ENCODE results near the gene GCDH. TPM values are rescaled to one million over a fixed set of nuclear protein-coding genes. Genes with fewer than 3 reads are reported as not detected.
A peak's percentile ranks its signal among the peaks of the same experiment; 100 is the strongest.

GCDH gene
- polyA plus RNA-seq, 4 donors = 14.9 to 36.7 (median 26.0) TPM

- peak; percentile 98 to 99 (median 98) for DNase-seq (ENCODE audit: low read depth in 4 of 4, low spot score in 3 of 4)
Measured at GRCh38 chr19:12937927-12938778, 47.2 kb downstream of the GCDH start, which contains the start of gene CALR. Gene CALR (plus strand): TSS chr19:12938609. CDS start chr19:12938680, 71 bp downstream.

- no peak for DNase-seq (ENCODE audit: low read depth in 4 of 4, low spot score in 3 of 4)
Measured at GRCh38 chr19:12938779-12939601, 48.0 kb downstream of the GCDH start.

GRCh38 chr19:12939975-12940423, 49.0 kb downstream of the GCDH start:
- no peak for DNase-seq (ENCODE audit: low read depth in 4 of 4, low spot score in 3 of 4)

GRCh38 chr19:12940897-12941296, 49.9 kb downstream of the GCDH start:
- no peak for DNase-seq (ENCODE audit: low read depth in 4 of 4, low spot score in 3 of 4)

GRCh38 chr19:12943437-12944044, 52.6 kb downstream of the GCDH start:
- no peak for DNase-seq (ENCODE audit: low read depth in 4 of 4, low spot score in 3 of 4)

- no peak for DNase-seq (ENCODE audit: low read depth in 4 of 4, low spot score in 3 of 4)
Measured at GRCh38 chr19:12944104-12944674, 53.2 kb downstream of the GCDH start.

GRCh38 chr19:12945479-12946091, 54.6 kb downstream of the GCDH start, which contains the start of gene RAD23A:
Gene RAD23A (plus strand): TSS chr19:12945862. CDS start chr19:12945949, 87 bp downstream.
- peak; percentile 93 to 96 (median 96) for DNase-seq (ENCODE audit: low read depth in 4 of 4, low spot score in 3 of 4)

- no peak for DNase-seq (ENCODE audit: low read depth in 4 of 4, low spot score in 3 of 4)
Measured at GRCh38 chr19:12946092-12946721, 55.2 kb downstream of the GCDH start.

- no peak for DNase-seq (ENCODE audit: low read depth in 4 of 4, low spot score in 3 of 4)
Measured at GRCh38 chr19:12946731-12947496, 56.0 kb downstream of the GCDH start.

GRCh38 chr19:12947702-12948611, 57.0 kb downstream of the GCDH start:
- no peak for DNase-seq (ENCODE audit: low read depth in 4 of 4, low spot score in 3 of 4)

GRCh38 chr19:12948612-12949362, 57.8 kb downstream of the GCDH start:
- DNase-seq (ENCODE audit: low read depth in 4 of 4, low spot score in 3 of 4) = no peak

Other genes starting within 250 kb of the GCDH start
- 10 to 100 TPM; 25.0 to 33.6 (median 30.1) TPM for gene MAN2B1, start 224.4 kb upstream of the GCDH start, polyA plus RNA-seq (ENCODE audit: insufficient read length in 4 of 4)
- gene WDR83, start 224.4 kb upstream of the GCDH start, polyA plus RNA-seq (ENCODE audit: insufficient read length in 4 of 4) = 10 to 100 TPM; 13.9 to 27.3 (median 14.4) TPM
- 10 to 100 TPM; 52.4 to 97.1 (median 72.6) TPM for gene DHPS, start 209.3 kb upstream of the GCDH start, polyA plus RNA-seq (ENCODE audit: insufficient read length in 4 of 4)
- gene GNG14, start 203.2 kb upstream of the GCDH start, polyA plus RNA-seq (ENCODE audit: insufficient read length in 4 of 4) = under 1 TPM in 1 of 4 donors, not detected in 3; 0.63 TPM
- 10 to 100 TPM in 3 of 4 donors, 1 to 10 TPM in 1; 5.8 to 18.7 (median 11.3) TPM for gene FBXW9, start 194.5 kb upstream of the GCDH start, polyA plus RNA-seq (ENCODE audit: insufficient read length in 4 of 4)
- gene TNPO2, start 167.2 kb upstream of the GCDH start, polyA plus RNA-seq (ENCODE audit: insufficient read length in 4 of 4) = 10 to 100 TPM; 60.5 to 82.1 (median 69.8) TPM
- gene TRIR, start 156.5 kb upstream of the GCDH start, polyA plus RNA-seq (ENCODE audit: insufficient read length in 4 of 4) = 100 to 1,000 TPM; 139 to 201 (median 152) TPM
- gene GET3, start 153.7 kb upstream of the GCDH start, polyA plus RNA-seq (ENCODE audit: insufficient read length in 4 of 4) = 10 to 100 TPM; 70.6 to 94.6 (median 77.6) TPM
- gene BEST2, start 139.4 kb upstream of the GCDH start, polyA plus RNA-seq (ENCODE audit: insufficient read length in 4 of 4) = under 1 TPM in 1 of 4 donors, not detected in 3; 0.23 TPM
- gene HOOK2, start 115.6 kb upstream of the GCDH start, polyA plus RNA-seq (ENCODE audit: insufficient read length in 4 of 4) = 10 to 100 TPM; 17.8 to 90.4 (median 45.4) TPM
- 100 to 1,000 TPM in 1 of 4 donors, 10 to 100 TPM in 3; 13.8 to 678 (median 32.3) TPM for gene JUNB, start 99.7 kb upstream of the GCDH start, polyA plus RNA-seq (ENCODE audit: insufficient read length in 4 of 4)
- 100 to 1,000 TPM; 242 to 339 (median 290) TPM for gene PRDX2, start 89.4 kb upstream of the GCDH start, polyA plus RNA-seq (ENCODE audit: insufficient read length in 4 of 4)
- 10 to 100 TPM in 1 of 4 donors, 1 to 10 TPM in 3; 5.8 to 12.9 (median 8.2) TPM for gene THSD8, start 89.1 kb upstream of the GCDH start, polyA plus RNA-seq (ENCODE audit: insufficient read length in 4 of 4)
- gene RNASEH2A, start 84.6 kb upstream of the GCDH start, polyA plus RNA-seq (ENCODE audit: insufficient read length in 4 of 4) = 10 to 100 TPM; 25.6 to 38.5 (median 29.9) TPM
- under 1 TPM in 2 of 4 donors, not detected in 2; 0.20 to 0.29 TPM for gene RTBDN, start 56.6 kb upstream of the GCDH start, polyA plus RNA-seq (ENCODE audit: insufficient read length in 4 of 4)
- 1 to 10 TPM in 3 of 4 donors, under 1 TPM in 1; 0.94 to 1.7 (median 1.2) TPM for gene MAST1, start 52.6 kb upstream of the GCDH start, polyA plus RNA-seq (ENCODE audit: insufficient read length in 4 of 4)
- gene DNASE2, start 9.7 kb upstream of the GCDH start, polyA plus RNA-seq (ENCODE audit: insufficient read length in 4 of 4) = 10 to 100 TPM; 12.0 to 14.0 (median 12.6) TPM
- 1 to 10 TPM in 1 of 4 donors, under 1 TPM in 3; 0.19 to 3.4 (median 0.34) TPM for gene KLF1, start 4.0 kb upstream of the GCDH start, polyA plus RNA-seq (ENCODE audit: insufficient read length in 4 of 4)
- gene SYCE2, start 28.1 kb downstream of the GCDH start, polyA plus RNA-seq (ENCODE audit: insufficient read length in 4 of 4) = 1 to 10 TPM; 2.0 to 5.4 (median 2.7) TPM
- 10 to 100 TPM; 32.3 to 59.0 (median 45.4) TPM for gene FARSA, start 42.6 kb downstream of the GCDH start, polyA plus RNA-seq (ENCODE audit: insufficient read length in 4 of 4)
- gene CALR, start 47.4 kb downstream of the GCDH start, polyA plus RNA-seq (ENCODE audit: insufficient read length in 4 of 4) = 100 to 1,000 TPM; 715 to 943 (median 905) TPM
- 10 to 100 TPM; 68.2 to 96.0 (median 74.4) TPM for gene RAD23A, start 54.7 kb downstream of the GCDH start, polyA plus RNA-seq (ENCODE audit: insufficient read length in 4 of 4)
- 10 to 100 TPM; 23.2 to 46.5 (median 28.4) TPM for gene GADD45GIP1, start 66.1 kb downstream of the GCDH start, polyA plus RNA-seq (ENCODE audit: insufficient read length in 4 of 4)
- gene DAND5, start 78.4 kb downstream of the GCDH start, polyA plus RNA-seq (ENCODE audit: insufficient read length in 4 of 4) = under 1 TPM in 2 of 4 donors, not detected in 2; 0.08 to 0.10 TPM
- gene NFIX, start 104.3 kb downstream of the GCDH start, polyA plus RNA-seq (ENCODE audit: insufficient read length in 4 of 4) = 100 to 1,000 TPM in 1 of 4 donors, 10 to 100 TPM in 3; 18.9 to 130 (median 23.3) TPM
- gene LYL1, start 211.7 kb downstream of the GCDH start, polyA plus RNA-seq (ENCODE audit: insufficient read length in 4 of 4) = 1 to 10 TPM; 3.5 to 8.1 (median 5.3) TPM
- 10 to 100 TPM; 26.0 to 44.9 (median 35.0) TPM for gene TRMT1, start 225.6 kb downstream of the GCDH start, polyA plus RNA-seq (ENCODE audit: insufficient read length in 4 of 4)
- 10 to 100 TPM; 12.7 to 33.2 (median 22.0) TPM for gene NACC1, start 227.1 kb downstream of the GCDH start, polyA plus RNA-seq (ENCODE audit: insufficient read length in 4 of 4)